RWPE2 (cell line): Measurements from ENCODE around the gene MICAL2.

Experiments used
- ATAC-seq: fragments of 200-7000 bp; cut with Tn5 transposase; 3 replicates; pipeline ENCODE4 v1.9.1; 2021; ENCODE audit warnings: low read depth
- DNase-seq: peaks from one replicate; pipeline ENCODE4 v3.0.0-alpha.2; 2020; ENCODE audit warnings: low spot score
- H3K27ac ChIP-seq: fragments of 450-650 bp; 2 replicates; pipeline ENCODE4 v1.5.1; 2017; ENCODE audit warnings: mild to moderate bottlenecking; ENCODE audit not compliant: poor library complexity, severe bottlenecking
- H3K27me3 ChIP-seq: fragments of 250-450 bp; sonication (Bioruptor Pico); 2 replicates; pipeline ENCODE4 v1.5.1; 2021; ENCODE audit warnings: mild to moderate bottlenecking, moderate library complexity; ENCODE audit not compliant: insufficient read depth, poor library complexity, severe bottlenecking
- H3K36me3 ChIP-seq: fragments of 250-450 bp; sonication (Bioruptor Pico); 2 replicates; pipeline ENCODE4 v1.5.1; 2020; ENCODE audit warnings: low read depth, mild to moderate bottlenecking, moderate library complexity
- H3K4me1 ChIP-seq: fragments of 250-450 bp; sonication (Bioruptor Pico); 2 replicates; pipeline ENCODE4 v1.5.1; 2021; ENCODE audit warnings: mild to moderate bottlenecking, moderate library complexity; ENCODE audit not compliant: insufficient read depth, poor library complexity, severe bottlenecking
- H3K4me3 ChIP-seq: fragments of 250-450 bp; sonication (Bioruptor Pico); 2 replicates; pipeline ENCODE4 v1.5.1; 2021; ENCODE audit warnings: mild to moderate bottlenecking, moderate library complexity; ENCODE audit not compliant: severe bottlenecking
- H3K9me3 ChIP-seq: fragments of 250-450 bp; sonication (Bioruptor Pico); 2 replicates; pipeline ENCODE4 v1.5.1; 2021; ENCODE audit warnings: mild to moderate bottlenecking, moderate library complexity; ENCODE audit not compliant: severe bottlenecking
- CTCF ChIP-seq: fragments of 450-650 bp; IDR thresholded peaks from one replicate; pipeline ENCODE4 v1.5.1; 2017; ENCODE audit warnings: mild to moderate bottlenecking, moderate library complexity; ENCODE audit not compliant: poor library complexity, severe bottlenecking

The MICAL2 gene

GRCh38 chr11:12090761-12091258 is 19.6 kb upstream of the MICAL2 start:
- peak; percentile 95 for DNase-seq
- TF ChIP-seq CTCF: no peak

GRCh38 chr11:12091956-12092558 is 18.3 kb upstream of the MICAL2 start:
- Histone ChIP-seq H3K27me3 (no peaks in the 10 kb centered on the region), H3K27ac (peak overlapping the region; percentile 99), H3K36me3 (no peaks in the 10 kb centered on the region), H3K9me3 (no peaks in the 10 kb centered on the region), H3K4me3 (no peak overlapping the region), H3K4me1 (peaks cover 50% of the 10 kb centered on the region)
- ATAC-seq: no peak
- TF ChIP-seq CTCF: no peak
- no peak for DNase-seq

More at GRCh38 chr11:12090761-12091258, 19.6 kb upstream of the MICAL2 start:
- Histone ChIP-seq H3K9me3 (no peaks in the 10 kb centered on the region), H3K36me3 (no peaks in the 10 kb centered on the region), H3K4me1 (peaks cover 61% of the 10 kb centered on the region), H3K4me3 (no peak overlapping the region), H3K27ac (peak overlapping the region; percentile 99), H3K27me3 (no peaks in the 10 kb centered on the region)
- ATAC-seq: peak; percentile 55

GRCh38 chr11:12092714-12093113 is 17.7 kb upstream of the MICAL2 start:
- no peak for DNase-seq
- no peaks in the 10 kb centered on the region for H3K9me3 ChIP-seq
- ATAC-seq: no peak
- H3K36me3 ChIP-seq: no peaks in the 10 kb centered on the region
- no peak for TF ChIP-seq CTCF
- peak overlapping the region; percentile 99 for H3K27ac ChIP-seq
- no peak overlapping the region for H3K4me3 ChIP-seq
- peaks cover 43% of the 10 kb centered on the region for H3K4me1 ChIP-seq
- no peaks in the 10 kb centered on the region for H3K27me3 ChIP-seq

GRCh38 chr11:12094872-12095800 is 15.3 kb upstream of the MICAL2 start:
- TF ChIP-seq CTCF: no peak
- Histone ChIP-seq H3K27ac (peak overlapping the region; percentile 48), H3K36me3 (no peaks in the 10 kb centered on the region), H3K9me3 (no peaks in the 10 kb centered on the region), H3K4me1 (peaks cover 19% of the 10 kb centered on the region), H3K27me3 (no peaks in the 10 kb centered on the region), H3K4me3 (no peak overlapping the region)
- DNase-seq (no peak), ATAC-seq (no peak)
